Prostate gland (tissue), 2 donors: ENCODE results near the gene BMPER. TPM values are rescaled to one million over a fixed set of nuclear protein-coding genes. Genes with fewer than 3 reads are reported as not detected.

Source experiments
- DNase-seq: peaks from one replicate; pipeline ENCODE4 v3.0.0-alpha.2; 2019; ENCODE audit warnings: low spot score
- H3K27ac ChIP-seq, 2 donors: fragments of 200-600 bp; sonication (generic); 2 replicates each; pipeline ENCODE4 v1.5.1; 2017 to 2019
- H3K27me3 ChIP-seq: fragments of 200-600 bp; sonication (generic); replicated peaks from 2 replicates; pipeline ENCODE4 v1.5.1; 2019; ENCODE audit not compliant: insufficient read depth
- H3K36me3 ChIP-seq, 2 donors: fragments of 200-600 bp; sonication (generic); 1 replicate in 1 of 2; 2 replicates in 1 of 2; pipeline versions ENCODE4 v1.5.1 to v1.8.1; 2017 to 2019
- H3K4me1 ChIP-seq: fragments of 200-600 bp; sonication (generic); replicated peaks from 2 replicates; pipeline ENCODE4 v1.5.1; 2019
- H3K4me3 ChIP-seq, 2 donors: fragments of 200-600 bp; sonication (generic); 2 replicates each; pipeline ENCODE4 v1.5.1; 2017 to 2019
- H3K9me3 ChIP-seq: fragments of 200-600 bp; sonication (generic); 2 replicates; pipeline ENCODE4 v1.5.1; 2017
- CTCF ChIP-seq, 4 experiments: fragments of 200-600 bp in 2 of 4; fragments of 450-650 bp in 2 of 4; sonication (generic) in 2 of 4; IDR thresholded peaks; 1 replicate in 3 of 4; 2 replicates in 1 of 4; pipeline ENCODE4 v1.5.1; 2016 to 2019; ENCODE audit warnings: antibody characterized with exemption in 4 of 4, mild to moderate bottlenecking in 2 of 4, moderate library complexity in 2 of 4
- POLR2A ChIP-seq: fragments of 450-650 bp; IDR thresholded peaks from one replicate; pipeline ENCODE4 v1.6.1; 2016; ENCODE audit warnings: antibody characterized with exemption, mild to moderate bottlenecking
- POLR2AphosphoS5 ChIP-seq: sonication (generic); formaldehyde crosslinking; IDR thresholded peaks from one replicate; pipeline ENCODE4 v1.6.1; 2017; ENCODE audit warnings: antibody characterized with exemption
- WGBS: methylation state at CpG from one replicate; pipeline ENCODE4 v1.1.5; 2018; 5-methylcytosine and 5-hydroxymethylcytosine counted together
- intact Hi-C: fragments of 100-400 bp; cut with DNase I; formaldehyde crosslinking; loops from one replicate; pipeline ENCODE4 v1.14.2; 2022
- total RNA-seq, 2 donors: library from RNA; depleted of rRNA; stranded (reverse); fragments of >200 nt; gene quantifications; one replicate each; pipeline ENCODE4 v1.1.0, GENCODE V29; 2016

The BMPER gene
- total RNA-seq, 2 donors from 2014 or later, result 4.5 to 8.4 TPM

- Histone ChIP-seq H3K27ac (no peak overlapping the region), H3K4me3 (no peak overlapping the region), H3K9me3 (no peaks in the 10 kb centered on the region), H3K27me3 (no peaks in the 10 kb centered on the region), H3K4me1 (no peaks in the 10 kb centered on the region), H3K36me3 (no peaks in the 10 kb centered on the region)
- TF ChIP-seq POLR2A, result no peak
- no peak for TF ChIP-seq POLR2AphosphoS5
- TF ChIP-seq CTCF (IDR thresholded peaks at IDR 0.05), result no peak
- intact Hi-C loops, result no loop called here
- WGBS, result 32% methylated on average over 5 of the region's 5 CpGs
- no peak for DNase-seq
These were observed 201.9 kb downstream of the BMPER start for GRCh38 chr7:34107276-34107675.

GRCh38 chr7:34108165-34108564 is 202.8 kb downstream of the BMPER start:
- no peaks in the 10 kb centered on the region for H3K9me3 ChIP-seq
- TF ChIP-seq CTCF (IDR thresholded peaks at IDR 0.05) (no peak), POLR2AphosphoS5 (no peak), POLR2A (no peak)
- H3K27ac ChIP-seq, result no peak overlapping the region
- H3K27me3 ChIP-seq, result no peaks in the 10 kb centered on the region
- H3K4me3 ChIP-seq, result no peak overlapping the region
- DNase-seq, result no peak
- H3K4me1 ChIP-seq, result no peaks in the 10 kb centered on the region
- WGBS, result 98% methylated on average over 4 of the region's 4 CpGs
- intact Hi-C loops, result no loop called here
- H3K36me3 ChIP-seq, result no peaks in the 10 kb centered on the region

- WGBS, result 63% methylated on average over 8 of the region's 8 CpGs
- no peak for DNase-seq
- H3K27me3 ChIP-seq, result no peaks in the 10 kb centered on the region
- H3K36me3 ChIP-seq, result no peaks in the 10 kb centered on the region
- H3K27ac ChIP-seq, result no peak overlapping the region
- TF ChIP-seq POLR2A (no peak), POLR2AphosphoS5 (no peak), CTCF (IDR thresholded peaks at IDR 0.05) (no peak)
- H3K9me3 ChIP-seq, result no peaks in the 10 kb centered on the region
- intact Hi-C loops, result no loop called here
- no peak overlapping the region for H3K4me3 ChIP-seq
- no peaks in the 10 kb centered on the region for H3K4me1 ChIP-seq
These were observed 204.8 kb downstream of the BMPER start for GRCh38 chr7:34109936-34110780.

GRCh38 chr7:34111031-34111430 is 205.7 kb downstream of the BMPER start:
- DNase-seq, result no peak
- Histone ChIP-seq H3K27me3 (no peaks in the 10 kb centered on the region), H3K4me1 (no peaks in the 10 kb centered on the region), H3K9me3 (no peaks in the 10 kb centered on the region), H3K4me3 (no peak overlapping the region), H3K27ac (no peak overlapping the region), H3K36me3 (no peaks in the 10 kb centered on the region)
- TF ChIP-seq POLR2AphosphoS5 (no peak), CTCF (IDR thresholded peaks at IDR 0.05) (no peak), POLR2A (no peak)
- WGBS, result 96% methylated on average over 3 of the region's 3 CpGs
- intact Hi-C loops, result no loop called here

GRCh38 chr7:34115503-34115902 is 210.2 kb downstream of the BMPER start:
- no peaks in the 10 kb centered on the region for H3K4me1 ChIP-seq
- H3K27me3 ChIP-seq, result no peaks in the 10 kb centered on the region
- H3K9me3 ChIP-seq, result no peaks in the 10 kb centered on the region
- H3K4me3 ChIP-seq, result no peak overlapping the region
- H3K27ac ChIP-seq, result no peak overlapping the region
- no peaks in the 10 kb centered on the region for H3K36me3 ChIP-seq
- DNase-seq, result no peak
- 40% methylated on average over 1 of the region's 1 CpG for WGBS
- no peak for TF ChIP-seq POLR2A
- TF ChIP-seq CTCF (IDR thresholded peaks at IDR 0.05), result no peak
- TF ChIP-seq POLR2AphosphoS5, result no peak
- intact Hi-C loops, result no loop called here
